Endothelial cell of umbilical vein (primary cell): ENCODE data around the gene TMEM11. TPM values are rescaled to one million over a fixed set of nuclear protein-coding genes. Genes with fewer than 3 reads are reported as not detected.

ENCODE experiments used
- BruUV-seq: library from RNA; stranded (reverse); fragments of 400-500 nt; replicated peaks from 2 replicates; lab custom pipeline; 2021; lab: Mats Ljungman, UMichigan
- CTCF ChIA-PET: fragments of 300-600, 350-600 bp; sonication (Branson Sonifier 250); formaldehyde crosslinking; loops from one replicate; lab custom pipeline; 2021; ENCODE audit warnings: antibody characterized with exemption, inconsistent platforms; lab: Charles Lee
- POLR2A ChIA-PET: fragments of 300-600, 350-600 bp; sonication (Branson Sonifier 250); formaldehyde crosslinking; loops from one replicate; lab custom pipeline; 2021; ENCODE audit warnings: antibody characterized with exemption, inconsistent platforms; lab: Charles Lee
- DNase-seq: peaks from one replicate; pipeline ENCODE4 v3.0.0-alpha.2; 2011; ENCODE audit warnings: low read depth, low spot score
- FAIRE-seq: peaks from 2 replicates; lab custom pipeline; 2011; peaks lifted over from hg19 to GRCh38; lab: Jason Lieb, UNC
- H2AFZ ChIP-seq: 2 replicates; pipeline ENCODE4 v1.6.0; 2012; ENCODE audit warnings: low read depth, low read length, control low read depth, inconsistent platforms
- H3K27ac ChIP-seq: 2 replicates; pipeline ENCODE4 v1.5.1; 2011; ENCODE audit warnings: low read depth, mild to moderate bottlenecking, control low read depth, low read length, moderate library complexity; ENCODE audit not compliant: insufficient read depth
- H3K27me3 ChIP-seq, 2 experiments: 2 replicates each; pipeline versions ENCODE4 v1.6.0 to v1.6.1; 2011; ENCODE audit warnings: low read length in 2 of 2, mixed read lengths in 1 of 2; ENCODE audit not compliant: control insufficient read depth in 2 of 2, insufficient read depth in 2 of 2
- H3K36me3 ChIP-seq, 2 experiments: 2 replicates in 1 of 2; 3 replicates in 1 of 2; pipeline ENCODE4 v1.5.1; 2011; ENCODE audit warnings: low read length in 2 of 2, mild to moderate bottlenecking in 1 of 2, moderate library complexity in 1 of 2; ENCODE audit not compliant: control insufficient read depth in 2 of 2, insufficient read depth in 2 of 2; ENCODE audit errors: extremely low read depth in 1 of 2
- H3K4me1 ChIP-seq: 3 replicates; pipeline ENCODE4 v1.5.1; 2011; ENCODE audit warnings: mild to moderate bottlenecking, low read length; ENCODE audit not compliant: control insufficient read depth, insufficient read depth; ENCODE audit errors: extremely low read depth
- H3K4me2 ChIP-seq: 2 replicates; pipeline ENCODE4 v1.6.1; 2011; ENCODE audit warnings: low read length, control low read depth, mixed read lengths; ENCODE audit not compliant: insufficient read depth
- H3K4me3 ChIP-seq, 3 experiments: fragments of 200-600 bp in 1 of 3; sonication (generic), shearing (Covaris generic) in 1 of 3; replicated peaks in 1 of 3; 2 replicates each; pipeline ENCODE4 v1.5.1; 2011 to 2016; ENCODE audit warnings: control low read depth in 3 of 3, low read length in 3 of 3, mild to moderate bottlenecking in 2 of 3, inconsistent platforms in 1 of 3, low read depth in 1 of 3, moderate library complexity in 1 of 3; ENCODE audit not compliant: insufficient read depth in 1 of 3
- H3K79me2 ChIP-seq: 2 replicates; pipeline ENCODE4 v1.6.0; 2012; ENCODE audit warnings: low read length, inconsistent platforms; ENCODE audit not compliant: control insufficient read depth, insufficient read depth
- H3K9ac ChIP-seq: replicated peaks from 2 replicates; pipeline ENCODE3; 2011; ENCODE audit warnings: low read length, control low read depth; ENCODE audit not compliant: insufficient read depth; ENCODE audit errors: extremely low read depth
- H3K9me1 ChIP-seq: replicated peaks from 3 replicates; pipeline ENCODE4 v1.6.0; 2011; ENCODE audit warnings: mild to moderate bottlenecking, low read length; ENCODE audit not compliant: control insufficient read depth, insufficient read depth; ENCODE audit errors: extremely low read depth
- H3K9me3 ChIP-seq: replicated peaks from 2 replicates; pipeline ENCODE4 v1.5.1; 2012; ENCODE audit warnings: low read length, inconsistent platforms; ENCODE audit not compliant: control insufficient read depth, insufficient read depth
- H4K20me1 ChIP-seq: replicated peaks from 2 replicates; pipeline ENCODE3; 2011; ENCODE audit warnings: mild to moderate bottlenecking, low read length; ENCODE audit not compliant: control insufficient read depth, insufficient read depth; ENCODE audit errors: extremely low read depth
- EZH2 ChIP-seq: IDR thresholded peaks from 2 replicates; pipeline ENCODE4 v1.6.1; 2012; ENCODE audit warnings: borderline replicate concordance, low read depth, mild to moderate bottlenecking, moderate library complexity, low read length, inconsistent platforms; ENCODE audit not compliant: severe bottlenecking
- FOS ChIP-seq: IDR thresholded peaks from 2 replicates; pipeline ENCODE4 v1.6.1; 2011; ENCODE audit warnings: mild to moderate bottlenecking, low read length, moderate library complexity, borderline replicate concordance; ENCODE audit not compliant: insufficient read depth
- GATA2 ChIP-seq: IDR thresholded peaks from 2 replicates; pipeline ENCODE4 v1.7.0; 2011; ENCODE audit warnings: low read depth, mild to moderate bottlenecking, moderate library complexity, mixed read lengths, low read length; ENCODE audit not compliant: insufficient read length, insufficient read depth
- JUN ChIP-seq: IDR thresholded peaks from 2 replicates; pipeline ENCODE4 v1.6.1; 2011; ENCODE audit warnings: borderline replicate concordance, low read depth; ENCODE audit not compliant: insufficient read length, insufficient read depth
- MYC ChIP-seq: IDR thresholded peaks from one replicate; pipeline ENCODE4 v1.6.1; 2011; ENCODE audit warnings: mild to moderate bottlenecking, low read depth, low read length
- POLR2A ChIP-seq: IDR thresholded peaks from 2 replicates; pipeline ENCODE4 v1.6.1; 2012; ENCODE audit warnings: low read depth, mild to moderate bottlenecking, control low read depth, low read length
- POLR2AphosphoS5 ChIP-seq: IDR thresholded peaks from 2 replicates; pipeline ENCODE4 v1.6.1; 2012; ENCODE audit warnings: low read depth, mild to moderate bottlenecking, control low read depth, low read length, moderate library complexity; ENCODE audit not compliant: insufficient read depth
- dilution Hi-C: fragments of 300-500 bp; cut with MboI; formaldehyde crosslinking; loops from one replicate; pipeline ENCODE4 v1.15.0; 2019; ENCODE audit warnings: low sequenced_read_pairs; ENCODE audit not compliant: extremely low pct_ligation_motif_present
- intact Hi-C: fragments of 100-400 bp; cut with micrococcal nuclease; formaldehyde crosslinking; loops from one replicate; pipeline ENCODE4 v1.10.0; 2022
- polyA plus RNA-seq, 4 experiments: library from polyadenylated mRNA; depleted of rRNA in 3 of 4; stranded (reverse) in 3 of 4; unstranded in 1 of 4; fragments of >200 nt; gene quantifications; 2 replicates each; pipeline versions ENCODE4 v1.2.1 to v1.2.3, GENCODE V29; 2011 to 2012; ENCODE audit warnings: missing spikeins in 1 of 4
- total RNA-seq: library from RNA; stranded (reverse); gene quantifications from 2 replicates; pipeline ENCODE4 v1.2.3, GENCODE V29; 2021
- TF ChIP-seq, protein P1 (sequence below), 2 donors: IDR thresholded peaks; 1 replicate in 1 of 2; 2 replicates in 1 of 2; pipeline ENCODE4 v1.5.1; 2011; ENCODE audit warnings: low read length in 2 of 2, mild to moderate bottlenecking in 2 of 2, moderate library complexity in 2 of 2, control low read depth in 1 of 2, inconsistent platforms in 1 of 2, low read depth in 1 of 2; ENCODE audit not compliant: insufficient read depth in 1 of 2; ENCODE audit errors: extremely low read depth in 1 of 2
- TF ChIP-seq, protein P2 (sequence below): IDR thresholded peaks from 2 replicates; pipeline ENCODE4 v1.6.1; 2011; ENCODE audit not compliant: insufficient read depth, insufficient read length

Gene TMEM11
- total and polyA plus RNA-seq, 2 donors (not counting 3 experiments of a cell fraction or from before 2014, with no cell fraction given): 27.4 to 79.9 TPM

DNA sequence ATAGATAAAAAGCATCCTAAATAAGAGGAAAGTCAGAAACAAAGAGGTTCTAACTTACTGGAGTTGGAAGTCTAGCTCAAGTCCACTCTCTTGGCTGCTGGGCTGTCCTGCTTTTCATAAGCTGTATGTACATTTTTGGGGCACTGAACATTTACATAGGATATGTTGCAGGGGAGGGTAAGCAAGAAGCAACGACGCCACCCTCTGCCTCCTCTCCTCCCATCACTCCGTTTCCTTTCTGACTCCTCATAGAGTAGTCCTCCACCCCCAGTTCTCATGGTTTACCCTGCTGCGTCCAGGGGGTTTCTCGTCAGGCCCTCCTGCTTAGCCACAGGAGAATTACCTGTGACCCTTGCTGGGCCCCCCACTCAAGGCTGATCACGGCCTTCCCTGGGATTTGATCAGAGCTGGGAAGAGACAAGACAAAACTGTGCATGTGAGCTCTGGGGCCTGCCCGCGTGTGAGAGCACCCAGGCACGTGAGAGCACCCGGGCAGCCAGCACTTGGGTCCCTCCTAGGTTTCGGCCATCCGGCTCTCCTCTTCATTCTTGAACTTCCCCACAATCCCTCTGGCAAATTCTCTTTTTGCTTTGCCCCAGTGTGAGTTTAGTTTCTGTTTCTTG lies 37.1 kb downstream of the TMEM11 start:
- ChIA-PET POLR2A (no interaction called here), CTCF (no interaction called here)
- TF ChIP-seq MYC (no peak), EZH2 (no peak), JUN (no peak), GATA2 (no peak), POLR2AphosphoS5 (no peak), POLR2A (no peak), FOS (no peak)
- TF ChIP-seq, protein P1, sequence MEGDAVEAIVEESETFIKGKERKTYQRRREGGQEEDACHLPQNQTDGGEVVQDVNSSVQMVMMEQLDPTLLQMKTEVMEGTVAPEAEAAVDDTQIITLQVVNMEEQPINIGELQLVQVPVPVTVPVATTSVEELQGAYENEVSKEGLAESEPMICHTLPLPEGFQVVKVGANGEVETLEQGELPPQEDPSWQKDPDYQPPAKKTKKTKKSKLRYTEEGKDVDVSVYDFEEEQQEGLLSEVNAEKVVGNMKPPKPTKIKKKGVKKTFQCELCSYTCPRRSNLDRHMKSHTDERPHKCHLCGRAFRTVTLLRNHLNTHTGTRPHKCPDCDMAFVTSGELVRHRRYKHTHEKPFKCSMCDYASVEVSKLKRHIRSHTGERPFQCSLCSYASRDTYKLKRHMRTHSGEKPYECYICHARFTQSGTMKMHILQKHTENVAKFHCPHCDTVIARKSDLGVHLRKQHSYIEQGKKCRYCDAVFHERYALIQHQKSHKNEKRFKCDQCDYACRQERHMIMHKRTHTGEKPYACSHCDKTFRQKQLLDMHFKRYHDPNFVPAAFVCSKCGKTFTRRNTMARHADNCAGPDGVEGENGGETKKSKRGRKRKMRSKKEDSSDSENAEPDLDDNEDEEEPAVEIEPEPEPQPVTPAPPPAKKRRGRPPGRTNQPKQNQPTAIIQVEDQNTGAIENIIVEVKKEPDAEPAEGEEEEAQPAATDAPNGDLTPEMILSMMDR (IDR thresholded peaks at IDR 0.05; ENCODE audit: extremely low read depth in 1 of 2, insufficient read depth in 1 of 2, low read depth in 1 of 2, low read length in 2 of 2): no peak
- TF ChIP-seq, protein P2, sequence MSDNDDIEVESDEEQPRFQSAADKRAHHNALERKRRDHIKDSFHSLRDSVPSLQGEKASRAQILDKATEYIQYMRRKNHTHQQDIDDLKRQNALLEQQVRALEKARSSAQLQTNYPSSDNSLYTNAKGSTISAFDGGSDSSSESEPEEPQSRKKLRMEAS: no peak
- Histone ChIP-seq H3K4me1 (no peaks in the 10 kb centered on the region), H3K4me2 (no peak overlapping the region), H3K79me2 (no peaks in the 10 kb centered on the region), H3K4me3 (no peak overlapping the region), H3K27me3 (no peaks in the 10 kb centered on the region), H2AFZ (no peak overlapping the region), H3K36me3 (no peaks in the 10 kb centered on the region), H3K9ac (no peak overlapping the region), H4K20me1 (no peaks in the 10 kb centered on the region), H3K9me3 (no peaks in the 10 kb centered on the region), H3K9me1 (no peaks in the 10 kb centered on the region), H3K27ac (no peak overlapping the region)
- dilution Hi-C loops (no loop called here), intact Hi-C loops (no loop called here)
- DNase-seq: no peak
- FAIRE-seq: no peak
- BruUV-seq: no TSS peak
